GM12891 (cell line): Measurements from ENCODE around the gene MMP15.
"Not testable (repeated sequence)": the region's sequence is repeated elsewhere in the genome, so short reads cannot be mapped to it uniquely, and the experiment has no call there.

Experiments
- PAX5 ChIP-seq: IDR thresholded peaks from 2 replicates; pipeline ENCODE4 v1.6.1; 2011; ENCODE audit warnings: low read length, moderate library complexity, mild to moderate bottlenecking; ENCODE audit not compliant: insufficient read depth, severe bottlenecking
- POLR2A ChIP-seq: IDR thresholded peaks from 2 replicates; pipeline ENCODE4 v1.6.1; 2011; ENCODE audit warnings: low read depth, low read length, control low read depth
- POLR2AphosphoS5 ChIP-seq: IDR thresholded peaks from 2 replicates; pipeline ENCODE4 v1.6.1; 2011; ENCODE audit warnings: low read depth, low read length, control low read depth
- POU2F2 ChIP-seq: IDR thresholded peaks from 2 replicates; pipeline ENCODE4 v1.6.1; 2011; ENCODE audit warnings: low read depth, mild to moderate bottlenecking, control low read depth, low read length, moderate library complexity

DNA sequence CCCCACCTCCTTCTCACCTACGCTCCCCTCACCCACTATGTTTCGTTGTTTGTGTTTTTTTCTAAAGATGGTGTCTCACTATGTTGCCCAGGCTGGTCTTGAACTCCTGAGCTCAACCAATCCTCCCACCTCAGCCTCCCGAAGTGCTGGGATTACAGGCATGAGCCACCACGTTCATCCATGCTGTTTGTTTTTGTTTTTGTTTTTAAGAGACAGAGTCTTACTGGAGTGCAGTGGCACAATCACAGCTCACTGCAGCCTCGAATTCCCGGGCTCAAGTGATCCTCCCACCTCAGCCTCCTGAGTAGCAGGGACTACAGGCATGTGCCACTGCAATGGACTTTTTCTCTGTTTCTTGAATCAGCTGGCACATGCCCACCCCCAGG is 70.0 kb downstream of the MMP15 start:
- not testable (repeated sequence) for TF ChIP-seq PAX5, POLR2A, POLR2AphosphoS5, POU2F2
